GM12878 (cell line): ENCODE data around the gene COL4A4. TPM values are rescaled to one million over a fixed set of nuclear protein-coding genes. Genes with fewer than 3 reads are reported as not detected.
"Not testable (repeated sequence)": the region's sequence is repeated elsewhere in the genome, so short reads cannot be mapped to it uniquely, and the experiment has no call there.

Source experiments
- ATAC-seq: fragments of 200-7000 bp; cut with Tn5 transposase; 3 replicates; pipeline ENCODE4 v1.9.1; 2020; ENCODE audit warnings: mild to moderate bottlenecking, moderate library complexity
- BruUV-seq: library from RNA; stranded (reverse); fragments of 400-500 nt; replicated peaks from 2 replicates; lab custom pipeline; 2021; lab: Mats Ljungman, UMichigan
- CTCF ChIA-PET: fragments of 300-600 bp; sonication (Branson Sonifier 250); formaldehyde crosslinking; extraction: SDS; loops from one replicate; lab custom pipeline; 2021; ENCODE audit warnings: inconsistent platforms; lab: Yijun Ruan, JAX
- POLR2A ChIA-PET: fragments of 350-600 bp; formaldehyde crosslinking; extraction: SDS; loops from one replicate; lab custom pipeline; 2021; ENCODE audit warnings: inconsistent platforms; lab: Charles Lee
- RAD21 ChIA-PET: fragments of 300-600 bp; sonication (Branson Sonifier 250); formaldehyde crosslinking; loops from one replicate; lab custom pipeline; 2023; ENCODE audit warnings: antibody characterized with exemption; ENCODE audit not compliant: unreplicated experiment; lab: Charles Lee
- SMC1A ChIA-PET: fragments of 300-600 bp; sonication (Branson Sonifier 250); formaldehyde crosslinking; loops from one replicate; lab custom pipeline; 2023; ENCODE audit not compliant: unreplicated experiment, uncharacterized antibody; lab: Charles Lee
- DNase-seq: peaks from one replicate; pipeline ENCODE4 v3.0.0-alpha.2; 2011; ENCODE audit warnings: low read depth, low spot score
- FAIRE-seq: peaks from 3 replicates; lab custom pipeline; 2011; peaks lifted over from hg19 to GRCh38; lab: Jason Lieb, UNC
- H2AFZ ChIP-seq: 2 replicates; pipeline ENCODE4 v1.6.0; 2011; ENCODE audit warnings: low read depth, low read length, control low read depth; ENCODE audit not compliant: control insufficient read depth
- H3K27ac ChIP-seq: 2 replicates; pipeline ENCODE4 v1.5.1; 2011; ENCODE audit warnings: control low read depth; ENCODE audit not compliant: control insufficient read depth, insufficient read depth
- H3K27me3 ChIP-seq, 2 experiments: replicated peaks in 1 of 2; 2 replicates each; pipeline versions ENCODE4 v1.6.0 to v1.6.1; 2011; ENCODE audit warnings: low read length in 1 of 2; ENCODE audit not compliant: control insufficient read depth in 2 of 2, insufficient read depth in 2 of 2
- H3K36me3 ChIP-seq, 2 experiments: 2 replicates each; pipeline ENCODE4 v1.5.1; 2011; ENCODE audit warnings: low read length in 1 of 2; ENCODE audit not compliant: control insufficient read depth in 2 of 2, insufficient read depth in 2 of 2
- H3K4me1 ChIP-seq: 2 replicates; pipeline ENCODE4 v1.6.1; 2011; ENCODE audit warnings: mild to moderate bottlenecking, low read length, moderate library complexity, mixed read lengths; ENCODE audit not compliant: control insufficient read depth, insufficient read depth
- H3K4me2 ChIP-seq: 2 replicates; pipeline ENCODE4 v1.6.0; 2011; ENCODE audit warnings: control low read depth; ENCODE audit not compliant: control insufficient read depth, insufficient read depth
- H3K4me3 ChIP-seq: fragments of 200-600 bp; sonication (generic); 2 replicates; pipeline ENCODE4 v1.5.1; 2016
- H3K79me2 ChIP-seq: 2 replicates; pipeline ENCODE4 v1.6.0; 2011; ENCODE audit warnings: low read length; ENCODE audit not compliant: control insufficient read depth, insufficient read depth
- H3K9ac ChIP-seq: 2 replicates; pipeline ENCODE4 v1.8.0; 2011; ENCODE audit warnings: low read length, control low read depth, mixed read lengths; ENCODE audit not compliant: control insufficient read depth, insufficient read depth
- H3K9me3 ChIP-seq: replicated peaks from 3 replicates; pipeline ENCODE4 v1.5.1; 2011; ENCODE audit warnings: mild to moderate bottlenecking, low read length; ENCODE audit not compliant: control insufficient read depth, insufficient read depth
- H4K20me1 ChIP-seq: 2 replicates; pipeline ENCODE4 v1.6.0; 2011; ENCODE audit not compliant: control insufficient read depth, insufficient read depth
- BACH1 ChIP-seq: fragments of 450-650 bp; IDR thresholded peaks from 2 replicates; pipeline ENCODE4 v1.6.1; 2017; ENCODE audit warnings: mild to moderate bottlenecking, borderline replicate concordance
- BRCA1 ChIP-seq: IDR thresholded peaks from 2 replicates; pipeline ENCODE4 v1.6.1; 2011; ENCODE audit warnings: low read depth, low read length, improper control_type of control experiment
- CHD2 ChIP-seq: IDR thresholded peaks from 2 replicates; pipeline ENCODE4 v1.6.1; 2011; ENCODE audit warnings: low read depth, low read length, improper control_type of control experiment, borderline replicate concordance
- ELK1 ChIP-seq: IDR thresholded peaks from 2 replicates; pipeline ENCODE4 v1.6.1; 2012; ENCODE audit warnings: low read depth, low read length, improper control_type of control experiment
- FOXK2 ChIP-seq: fragments of 450-650 bp; IDR thresholded peaks from 2 replicates; pipeline ENCODE4 v1.6.1; 2017; ENCODE audit warnings: mild to moderate bottlenecking, moderate library complexity
- GABPA ChIP-seq: IDR thresholded peaks from 2 replicates; pipeline ENCODE4 v1.6.1; 2014; ENCODE audit warnings: antibody characterized with exemption, low read depth, mild to moderate bottlenecking, inconsistent platforms
- HDAC2 ChIP-seq: fragments of 200-600 bp; sonication (generic); IDR thresholded peaks from 2 replicates; pipeline ENCODE4 v1.6.1; 2017
- IKZF1 ChIP-seq: fragments of 450-650 bp; conservative IDR thresholded peaks from 2 replicates; pipeline ENCODE4 v1.6.1; 2017; ENCODE audit warnings: antibody characterized with exemption, mild to moderate bottlenecking
- MYB ChIP-seq: fragments of 150-350 bp; IDR thresholded peaks from 2 replicates; pipeline ENCODE4 v1.6.1; 2014; ENCODE audit warnings: mild to moderate bottlenecking, low read depth, low read length, borderline replicate concordance
- NFXL1 ChIP-seq: fragments of 450-650 bp; IDR thresholded peaks from 2 replicates; pipeline ENCODE4 v1.6.1; 2017; ENCODE audit warnings: antibody characterized with exemption, mild to moderate bottlenecking, borderline replicate concordance
- NFYB ChIP-seq: IDR thresholded peaks from 2 replicates; pipeline ENCODE4 v1.6.1; 2011; ENCODE audit warnings: low read depth, mild to moderate bottlenecking, low read length, improper control_type of control experiment, moderate library complexity; ENCODE audit not compliant: insufficient read depth
- SP1 ChIP-seq: IDR thresholded peaks from one replicate; pipeline ENCODE4 v1.6.1; 2011; ENCODE audit warnings: low read depth, low read length
- STAT1 ChIP-seq: fragments of 450-650 bp; conservative IDR thresholded peaks from 2 replicates; pipeline ENCODE4 v1.6.1; 2014; ENCODE audit warnings: antibody characterized with exemption, mild to moderate bottlenecking
- STAT3 ChIP-seq: IDR thresholded peaks from 2 replicates; pipeline ENCODE4 v1.6.1; 2011; ENCODE audit warnings: low read depth, low read length, improper control_type of control experiment
- SUZ12 ChIP-seq: fragments of 200-600 bp; sonication (generic); IDR thresholded peaks from one replicate; pipeline ENCODE4 v1.6.1; 2018; ENCODE audit warnings: antibody characterized with exemption, mild to moderate bottlenecking; ENCODE audit not compliant: unreplicated experiment
- ZBTB4 ChIP-seq: fragments of 450-650 bp; formaldehyde crosslinking; IDR thresholded peaks from 2 replicates; pipeline ENCODE4 v1.4.0; 2022; ENCODE audit warnings: mild to moderate bottlenecking, moderate library complexity
- WGBS: methylation state at CpG from one replicate; pipeline ENCODE4 v1.1.6; 2016; ENCODE audit warnings: low lambda C conversion rate; ENCODE audit not compliant: insufficient replicate concordance, insufficient coverage; ENCODE audit errors: missing lambda C conversion rate; 5-methylcytosine and 5-hydroxymethylcytosine counted together
- in situ Hi-C: fragments of 300-500 bp; cut with MboI; formaldehyde crosslinking; loops from 9 replicates; pipeline ENCODE4 v1.14.3; 2018; ENCODE audit warnings: mixed read lengths
- intact Hi-C: fragments of 100-400 bp; cut with micrococcal nuclease; formaldehyde crosslinking; loops from one replicate; pipeline ENCODE4 v1.14.2; 2022; ENCODE audit not compliant: unreplicated experiment
- polyA plus RNA-seq, 11 experiments: library from polyadenylated mRNA; depleted of rRNA in 4 of 11; unstranded in 6 of 11; stranded (reverse) in 5 of 11; fragments of >200 nt; fragmentation: Nextera tagmentation in 4 of 11; fragmentation: Illumina TruSeq in 1 of 11; extraction: Ambion mirVana in 4 of 11; extraction: Trizol in 1 of 11; gene quantifications; 1 replicate in 1 of 11; 2 replicates in 10 of 11; pipeline versions ENCODE4 v1.2.1 to v1.2.3, GENCODE V29; 2011 to 2016; ENCODE audit warnings: inconsistent platforms in 2 of 11, missing spikeins in 2 of 11, low read depth in 1 of 11
- total RNA-seq, 4 experiments: library from RNA; depleted of rRNA in 3 of 4; stranded (reverse); fragments of >200 nt in 3 of 4; fragmentation: Illumina TruSeq in 1 of 4; extraction: Trizol in 1 of 4; gene quantifications; 2 replicates each; pipeline versions ENCODE4 v1.2.1 to v1.2.3, GENCODE V29; 2013 to 2021

The COL4A4 gene
- total and polyA plus RNA-seq, 10 of the 15 experiments (the other 5 are each of a cell fraction or from before 2014, with no cell fraction given) = 0.19 to 4.0 (median 2.1) TPM

GRCh38 chr2:227079726-227080125 is 84.3 kb downstream of the COL4A4 start:
- CTCF ChIA-PET = no interaction called here
- no peaks in the 10 kb centered on the region for H3K9me3 ChIP-seq
- intact Hi-C loops = no loop called here
- SMC1A ChIA-PET = no interaction called here
- H3K27me3 ChIP-seq = no peaks in the 10 kb centered on the region
- no peak for DNase-seq
- H3K27ac ChIP-seq = no peak overlapping the region
- RAD21 ChIA-PET = no interaction called here
- H2AFZ ChIP-seq = no peak overlapping the region
- peaks cover 7% of the 10 kb centered on the region; the same call in 1 of the 2 replicates for H3K4me1 ChIP-seq
- no peaks in the 10 kb centered on the region for H3K36me3 ChIP-seq
- no peaks in the 10 kb centered on the region for H3K79me2 ChIP-seq
- no peak overlapping the region for H3K4me3 ChIP-seq
- 94% methylated on average over 6 of the region's 6 CpGs for WGBS
- no TSS peak for BruUV-seq
- POLR2A ChIA-PET = no interaction called here
- in situ Hi-C loops = no loop called here
- H3K9ac ChIP-seq = no peak overlapping the region
- H4K20me1 ChIP-seq = no peaks in the 10 kb centered on the region
- no peak for FAIRE-seq
- TF ChIP-seq ZBTB4 (CRISPR knock-in tag) (no peak), FOXK2 (no peak), BRCA1 (no peak), BACH1 (no peak), SP1 (no peak), CHD2 (no peak), NFXL1 (no peak), IKZF1 (no peak), MYB (no peak), HDAC2 (no peak), STAT3 (no peak), NFYB (no peak), SUZ12 (no peak), GABPA (no peak), STAT1 (no peak), ELK1 (no peak)
- ATAC-seq = no peak
- H3K4me2 ChIP-seq = no peak overlapping the region

- RAD21 ChIA-PET, H3K79me2 ChIP-seq, in situ Hi-C loops, H3K4me1 ChIP-seq, ATAC-seq, H3K4me3 ChIP-seq, H3K27me3 ChIP-seq, SMC1A ChIA-PET, H4K20me1 ChIP-seq, CTCF ChIA-PET, H2AFZ ChIP-seq, H3K36me3 ChIP-seq, BruUV-seq, H3K27ac ChIP-seq, DNase-seq, H3K9me3 ChIP-seq, H3K9ac ChIP-seq, FAIRE-seq, intact Hi-C loops, POLR2A ChIA-PET, H3K4me2 ChIP-seq: not testable (repeated sequence)
- 93% methylated on average over 11 of the region's 14 CpGs for WGBS
These were observed 98.9 kb downstream of the COL4A4 start for GRCh38 chr2:227065065-227065464.
